Upper lobe of right lung (tissue), 1 donor: ENCODE results near the gene HNF4A. TPM values are rescaled to one million over a fixed set of nuclear protein-coding genes. Genes with fewer than 3 reads are reported as not detected.
A peak's percentile ranks its signal among the peaks of the same experiment; 100 is the strongest.
"Not testable (repeated sequence)": the region's sequence is repeated elsewhere in the genome, so short reads cannot be mapped to it uniquely, and the experiment has no call there.

ENCODE experiments used
- ATAC-seq: fragments of 200-7000 bp; cut with Tn5 transposase; one replicate; pipeline ENCODE4 v1.9.1; 2020; ENCODE audit warnings: mild to moderate bottlenecking, moderate library complexity
- DNase-seq: peaks from one replicate; pipeline ENCODE4 v3.0.0-alpha.2; 2020
- H3K27ac ChIP-seq: fragments of 200-600 bp; one replicate; pipeline ENCODE4 v1.8.0; 2022
- H3K27me3 ChIP-seq: fragments of 200-600 bp; one replicate; pipeline ENCODE4 v1.8.0; 2022; ENCODE audit warnings: mild to moderate bottlenecking
- H3K36me3 ChIP-seq: fragments of 200-600 bp; one replicate; pipeline ENCODE4 v1.8.0; 2022
- H3K4me1 ChIP-seq: fragments of 200-600 bp; one replicate; pipeline ENCODE4 v1.8.0; 2022
- H3K4me3 ChIP-seq: fragments of 200-600 bp; one replicate; pipeline ENCODE4 v1.8.0; 2022; ENCODE audit warnings: mild to moderate bottlenecking
- H3K9me3 ChIP-seq: fragments of 200-600 bp; one replicate; pipeline ENCODE4 v1.8.0; 2022
- CTCF ChIP-seq: fragments of 200-600 bp; IDR thresholded peaks from one replicate; pipeline ENCODE4 v1.8.0; 2022; ENCODE audit warnings: antibody characterized with exemption
- intact Hi-C: fragments of 100-400 bp; cut with DNase I; formaldehyde crosslinking; loops from one replicate; pipeline ENCODE4 v1.11.0; 2022
- total RNA-seq: library from RNA; stranded (reverse); fragmentation: NEBNext Ultra II Directional; extraction: Animal tissue kit (Norgen Biotek cat#: 25700); gene quantifications from one replicate; pipeline ENCODE4 v1.2.1, GENCODE V29; 2021
- donor health status: DM: no; HTN: yes; CAD: no; lungs with severe emphysema.

Gene HNF4A
- total RNA-seq, 1 donor from 2014 or later, result 0.20 TPM

- Histone ChIP-seq H3K4me1 (no peaks in the 10 kb centered on the region), H3K27ac (no peak overlapping the region), H3K9me3 (no peaks in the 10 kb centered on the region), H3K4me3 (no peak overlapping the region), H3K36me3 (no peaks in the 10 kb centered on the region), H3K27me3 (peaks cover 9% of the 10 kb centered on the region)
- intact Hi-C loops, result no loop called here
- ATAC-seq, result no peak
- no peak for TF ChIP-seq CTCF
- peak; percentile 23 for DNase-seq
Observed at GRCh38 chr20:44342248-44342647, 13.3 kb upstream of the HNF4A start.

DNA sequence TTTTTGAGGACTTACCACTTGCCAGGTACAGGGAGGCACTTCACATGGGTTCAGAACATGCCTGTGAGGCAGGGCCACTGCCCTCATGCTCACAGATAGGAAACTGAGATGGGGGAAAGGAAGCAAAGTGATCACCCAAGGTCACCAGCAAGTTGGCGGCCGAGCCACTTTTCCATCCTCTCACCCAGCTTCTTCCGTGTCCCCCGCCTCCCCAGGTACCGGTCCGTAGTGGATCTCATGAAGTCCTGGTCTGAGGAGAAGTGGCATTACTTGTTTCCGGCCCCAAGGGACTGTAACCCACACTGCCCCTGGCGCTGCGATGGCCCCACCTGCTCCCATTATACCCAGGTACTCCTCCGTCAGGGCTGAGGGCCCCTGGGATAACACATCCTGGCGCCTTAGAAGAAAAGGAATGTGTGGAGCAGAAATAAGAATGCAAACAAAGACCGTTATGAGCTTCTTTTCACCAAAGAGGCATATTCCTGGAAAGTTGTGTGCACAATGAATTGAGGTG lies 12.3 kb upstream of the HNF4A start:
- Histone ChIP-seq H3K9me3 (no peaks in the 10 kb centered on the region), H3K27ac (no peak overlapping the region), H3K4me3 (no peak overlapping the region), H3K36me3 (no peaks in the 10 kb centered on the region), H3K4me1 (no peaks in the 10 kb centered on the region), H3K27me3 (peaks cover 9% of the 10 kb centered on the region)
- ATAC-seq, result no peak
- peak; percentile 22 for DNase-seq
- intact Hi-C loops, result no loop called here
- TF ChIP-seq CTCF, result no peak

DNA sequence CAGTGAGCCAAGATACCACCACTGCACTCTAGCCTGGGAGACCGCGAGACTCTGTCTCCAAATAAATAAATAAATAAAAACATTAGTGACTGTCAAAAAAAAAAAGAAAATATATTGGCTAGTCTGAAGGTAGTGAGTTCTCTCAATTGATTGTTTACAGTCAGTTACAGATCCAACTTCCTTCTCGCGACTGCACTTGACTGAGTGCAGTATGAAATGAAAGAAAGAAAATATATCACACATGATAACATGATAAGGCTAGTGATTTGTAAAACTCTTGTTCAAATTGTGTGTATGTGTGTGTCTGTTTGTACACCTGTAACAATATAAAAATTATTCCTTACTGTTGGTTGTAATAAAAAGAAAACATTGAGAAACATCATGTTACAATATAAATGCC lies 10.8 kb upstream of the HNF4A start:
- Histone ChIP-seq H3K36me3 (no peaks in the 10 kb centered on the region), H3K27ac (no peak overlapping the region), H3K27me3 (peaks cover 9% of the 10 kb centered on the region), H3K4me3 (no peak overlapping the region), H3K4me1 (no peaks in the 10 kb centered on the region), H3K9me3 (no peaks in the 10 kb centered on the region)
- DNase-seq, result no peak
- intact Hi-C loops, result no loop called here
- ATAC-seq, result no peak
- TF ChIP-seq CTCF, result no peak

- Histone ChIP-seq H3K9me3 (no peaks in the 10 kb centered on the region), H3K27me3 (peaks cover 7% of the 10 kb centered on the region), H3K4me3 (no peak overlapping the region), H3K27ac (no peak overlapping the region), H3K4me1 (no peaks in the 10 kb centered on the region), H3K36me3 (no peaks in the 10 kb centered on the region)
- ATAC-seq (no peak), DNase-seq (no peak)
- TF ChIP-seq CTCF, result no peak
- intact Hi-C loops, result no loop called here
Observed at GRCh38 chr20:44345147-44345546, 10.4 kb upstream of the HNF4A start.

DNA sequence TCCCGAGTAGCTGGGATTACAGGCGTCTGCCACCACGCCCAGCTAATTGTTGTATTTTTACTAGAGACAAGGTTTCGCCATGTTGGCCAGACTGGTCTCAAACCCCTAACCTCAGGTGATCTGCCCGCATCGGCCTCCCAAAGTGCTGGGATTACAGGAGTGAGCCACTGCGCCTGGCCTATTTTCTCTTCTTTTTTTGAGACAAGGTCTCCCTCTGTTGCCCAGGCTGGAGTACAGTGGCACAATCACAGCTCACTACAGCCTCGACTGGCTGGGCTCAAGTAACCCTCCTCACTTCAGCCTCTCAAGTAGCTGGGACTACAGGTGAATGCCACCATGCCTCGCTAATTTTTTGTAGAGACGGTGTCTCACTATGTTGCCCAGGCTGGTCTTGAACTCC lies 9.6 kb upstream of the HNF4A start:
- intact Hi-C loops, H3K4me1 ChIP-seq, H3K36me3 ChIP-seq, ATAC-seq, H3K27me3 ChIP-seq, DNase-seq, H3K9me3 ChIP-seq, H3K4me3 ChIP-seq, H3K27ac ChIP-seq: not testable (repeated sequence)

- no peak overlapping the region for H3K4me3 ChIP-seq
- ATAC-seq (no peak), DNase-seq (no peak)
- H3K27ac ChIP-seq, result no peak overlapping the region
- H3K9me3 ChIP-seq, result no peaks in the 10 kb centered on the region
- H3K36me3 ChIP-seq, result no peaks in the 10 kb centered on the region
- no peaks in the 10 kb centered on the region for H3K4me1 ChIP-seq
- no peaks in the 10 kb centered on the region for H3K27me3 ChIP-seq
- no peak for TF ChIP-seq CTCF
- intact Hi-C loops, result no loop called here
Observed at GRCh38 chr20:44348168-44348659, 7.3 kb upstream of the HNF4A start.
